Liver (tissue), 9 donors: ENCODE data around the gene TMEM259. TPM values are rescaled to one million over a fixed set of nuclear protein-coding genes. Genes with fewer than 3 reads are reported as not detected.

Experiments
- DNase-seq: peaks from one replicate; pipeline ENCODE4 v3.0.0-alpha.2; 2017; ENCODE audit warnings: low spot score
- H3K27ac ChIP-seq, 2 donors: one replicate each; pipeline ENCODE4 v1.7.0; 2013; ENCODE audit warnings: inconsistent platforms in 2 of 2, low read length in 2 of 2, control low read depth in 1 of 2, low read depth in 1 of 2, mild to moderate bottlenecking in 1 of 2
- H3K27me3 ChIP-seq, 4 donors: one replicate each; pipeline versions ENCODE4 v1.6.1 to v1.7.0; 2013; ENCODE audit warnings: low read length in 3 of 4, inconsistent platforms in 1 of 4, mild to moderate bottlenecking in 1 of 4, moderate library complexity in 1 of 4; ENCODE audit not compliant: control insufficient read depth in 4 of 4, insufficient read depth in 4 of 4
- H3K36me3 ChIP-seq, 4 donors: one replicate each; pipeline versions ENCODE4 v1.6.1 to v1.7.0; 2013; ENCODE audit warnings: low read length in 3 of 4, mild to moderate bottlenecking in 3 of 4, low read depth in 1 of 4, moderate library complexity in 1 of 4; ENCODE audit not compliant: control insufficient read depth in 4 of 4, insufficient read depth in 3 of 4
- H3K4me1 ChIP-seq, 4 donors: one replicate each; pipeline versions ENCODE4 v1.6.1 to v1.7.0; 2013; ENCODE audit warnings: low read length in 3 of 4, mild to moderate bottlenecking in 3 of 4, moderate library complexity in 1 of 4; ENCODE audit not compliant: control insufficient read depth in 4 of 4, insufficient read depth in 4 of 4
- H3K4me3 ChIP-seq, 3 donors: one replicate each; pipeline versions ENCODE4 v1.6.1 to v1.7.0; 2013; ENCODE audit warnings: low read length in 3 of 3, control low read depth in 1 of 3, low read depth in 1 of 3, mild to moderate bottlenecking in 1 of 3
- H3K9ac ChIP-seq, 2 donors: one replicate each; pipeline ENCODE4 v1.7.0; 2013; ENCODE audit warnings: low read length in 2 of 2, mild to moderate bottlenecking in 2 of 2, moderate library complexity in 2 of 2, control low read depth in 1 of 2, low read depth in 1 of 2
- H3K9me3 ChIP-seq, 4 donors: one replicate each; pipeline versions ENCODE4 v1.6.1 to v1.7.0; 2013; ENCODE audit warnings: low read length in 3 of 4; ENCODE audit not compliant: control insufficient read depth in 4 of 4
- ATF3 ChIP-seq: IDR thresholded peaks from 2 replicates; pipeline ENCODE4 v1.6.1; 2016; ENCODE audit warnings: antibody characterized with exemption
- CTCF ChIP-seq: fragments of 150-350 bp; IDR thresholded peaks from 2 replicates; pipeline ENCODE4 v1.5.1; 2017; ENCODE audit warnings: improper control_type of control experiment, low read depth, low read length; ENCODE audit not compliant: missing input control
- EGR1 ChIP-seq, 2 donors: IDR thresholded peaks; 2 replicates each; pipeline ENCODE4 v1.6.1; 2016 to 2018; ENCODE audit warnings: antibody characterized with exemption in 2 of 2, low read depth in 2 of 2
- FOXA1 ChIP-seq: IDR thresholded peaks from 2 replicates; pipeline ENCODE4 v1.6.1; 2016; ENCODE audit warnings: antibody characterized with exemption
- FOXA2 ChIP-seq: IDR thresholded peaks from 2 replicates; pipeline ENCODE4 v1.6.1; 2016; ENCODE audit warnings: antibody characterized with exemption
- GABPA ChIP-seq, 2 donors: IDR thresholded peaks in 1 of 2; conservative IDR thresholded peaks in 1 of 2; 2 replicates each; pipeline ENCODE4 v1.6.1; 2016; ENCODE audit warnings: antibody characterized with exemption in 2 of 2, mild to moderate bottlenecking in 1 of 2, moderate library complexity in 1 of 2
- HNF4A ChIP-seq, 2 donors: conservative IDR thresholded peaks; 2 replicates each; pipeline ENCODE4 v1.6.1; 2016; ENCODE audit warnings: antibody characterized with exemption in 2 of 2, mild to moderate bottlenecking in 2 of 2
- HNF4G ChIP-seq: IDR thresholded peaks from 2 replicates; pipeline ENCODE4 v1.6.1; 2016; ENCODE audit warnings: antibody characterized with exemption
- JUND ChIP-seq, 2 donors: IDR thresholded peaks; 2 replicates each; pipeline ENCODE4 v1.6.1; 2016; ENCODE audit warnings: antibody characterized with exemption in 2 of 2
- MAX ChIP-seq: IDR thresholded peaks from 2 replicates; pipeline ENCODE4 v1.6.1; 2016; ENCODE audit warnings: antibody characterized with exemption
- NR2F2 ChIP-seq: IDR thresholded peaks from 2 replicates; pipeline ENCODE4 v1.6.1; 2016; ENCODE audit warnings: antibody characterized with exemption
- RAD21 ChIP-seq, 2 donors: IDR thresholded peaks; 2 replicates each; pipeline ENCODE4 v1.6.1; 2016; ENCODE audit warnings: antibody characterized with exemption in 2 of 2, mild to moderate bottlenecking in 2 of 2
- REST ChIP-seq: IDR thresholded peaks from 2 replicates; pipeline ENCODE4 v1.6.1; 2016; ENCODE audit warnings: antibody characterized with exemption, mild to moderate bottlenecking
- RXRA ChIP-seq, 2 donors: IDR thresholded peaks; 2 replicates each; pipeline ENCODE4 v1.6.1; 2017 to 2018; ENCODE audit warnings: antibody characterized with exemption in 2 of 2, mild to moderate bottlenecking in 1 of 2
- SP1 ChIP-seq: IDR thresholded peaks from 2 replicates; pipeline ENCODE4 v1.6.1; 2018; ENCODE audit warnings: antibody characterized with exemption, mild to moderate bottlenecking
- TAF1 ChIP-seq: conservative IDR thresholded peaks from 2 replicates; pipeline ENCODE4 v1.6.1; 2016; ENCODE audit warnings: antibody characterized with exemption, mild to moderate bottlenecking
- YY1 ChIP-seq: IDR thresholded peaks from 2 replicates; pipeline ENCODE4 v1.6.1; 2016; ENCODE audit warnings: antibody characterized with exemption, mild to moderate bottlenecking
- ZBTB33 ChIP-seq: IDR thresholded peaks from 2 replicates; pipeline ENCODE4 v1.6.1; 2016; ENCODE audit warnings: antibody characterized with exemption
- WGBS: extraction: QIAGEN DNeasy Blood & Tissue Kit; methylation state at CpG from one replicate; pipeline ENCODE4 v1.1.7; 2013; 5-methylcytosine and 5-hydroxymethylcytosine counted together
- polyA plus RNA-seq, 2 donors: library from polyadenylated mRNA; stranded (reverse) in 1 of 2; unstranded in 1 of 2; fragments of 200-250 nt in 1 of 2; fragments of >200 nt in 1 of 2; fragmentation: Nextera tagmentation in 1 of 2; extraction: Ambion mirVana in 1 of 2; gene quantifications; one replicate each; pipeline versions ENCODE4 v1.2.1 to v1.2.3, GENCODE V29; 2013 to 2015
- total RNA-seq, 2 donors: library from RNA; depleted of rRNA; stranded (reverse); fragments of >200 nt; gene quantifications; one replicate each; pipeline ENCODE4 v1.2.3, GENCODE V29; 2014
- donor health status: healthy.
- donor health status: healthy.
- donor health status: healthy.
- donor health status: healthy.
- donor health status: healthy.

TMEM259 gene
- total and polyA plus RNA-seq, 4 donors: 29.7 to 99.3 (median 57.3) TPM

GRCh38 chr19:986083-986482, 34.8 kb downstream of the TMEM259 start:
- Histone ChIP-seq H3K4me3 (no peak overlapping the region), H3K9ac (no peak overlapping the region), H3K27me3 (no peaks in the 10 kb centered on the region), H3K9me3 (no peaks in the 10 kb centered on the region), H3K4me1 (peaks cover 5 to 28% (median 20%) of the 10 kb centered on the region in 4 donors), H3K36me3 (peaks cover 0 to 11% (median 5%) of the 10 kb centered on the region in 4 donors), H3K27ac (no peak overlapping the region)
- 95% methylated on average over 14 of the region's 14 CpGs for WGBS
- TF ChIP-seq ATF3 (no peak), MAX (no peak), FOXA1 (no peak), GABPA (IDR thresholded peaks at IDR 0.05 in 1 of 2, conservative IDR thresholded peaks at IDR 0.05 in 1 of 2) (no peak), EGR1 (IDR thresholded peaks at IDR 0.05; ENCODE audit: low read depth in 2 of 2) (no peak), CTCF (no peak), SP1 (no peak), FOXA2 (no peak), TAF1 (no peak), ZBTB33 (no peak), JUND (IDR thresholded peaks at IDR 0.05) (no peak), HNF4A (conservative IDR thresholded peaks at IDR 0.05) (no peak), NR2F2 (no peak), YY1 (no peak), RXRA (IDR thresholded peaks at IDR 0.05) (no peak), RAD21 (IDR thresholded peaks at IDR 0.05) (no peak), HNF4G (no peak), REST (no peak)
- DNase-seq: no peak
